B cell (primary cell): ENCODE measurements around the gene OR2C3. TPM values are rescaled to one million over a fixed set of nuclear protein-coding genes. Genes with fewer than 3 reads are reported as not detected.

ENCODE experiments used
- ATAC-seq: fragments of 200-7000 bp; cut with Tn5 transposase; one replicate; pipeline ENCODE4 v1.10.0; 2021; ENCODE audit warnings: low read depth, mild to moderate bottlenecking, moderate number of reproducible peaks, moderate library complexity
- CTCF ChIA-PET: fragments of 350-600 bp; sonication (Branson Sonifier 250); formaldehyde crosslinking; loops from one replicate; lab custom pipeline; 2021; ENCODE audit warnings: antibody characterized with exemption, inconsistent platforms; lab: Charles Lee
- POLR2A ChIA-PET: fragments of 350-600 bp; sonication (Branson Sonifier 250); formaldehyde crosslinking; loops from one replicate; lab custom pipeline; 2021; ENCODE audit warnings: antibody characterized with exemption; lab: Charles Lee
- DNase-seq: peaks from one replicate; pipeline ENCODE4 v3.0.0; 2013
- H2AFZ ChIP-seq: 2 replicates; pipeline ENCODE4 v1.6.1; 2012; ENCODE audit warnings: mild to moderate bottlenecking, low read depth, low read length; ENCODE audit not compliant: insufficient read depth, poor library complexity, severe bottlenecking
- H3K27ac ChIP-seq, 2 donors: 1 replicate in 1 of 2; 2 replicates in 1 of 2; pipeline ENCODE4 v1.5.1; 2012 to 2013; ENCODE audit warnings: low read length in 2 of 2, mild to moderate bottlenecking in 2 of 2, moderate library complexity in 1 of 2
- H3K27me3 ChIP-seq, 4 experiments: fragments of 200-600 bp in 1 of 4; sonication (generic) in 1 of 4; replicated peaks in 1 of 4; 1 replicate in 2 of 4; 2 replicates in 2 of 4; pipeline versions ENCODE4 v1.6.1 to v1.7.0; 2013 to 2016; ENCODE audit warnings: low read length in 3 of 4, mild to moderate bottlenecking in 2 of 4, mixed read lengths in 1 of 4, moderate library complexity in 1 of 4; ENCODE audit not compliant: insufficient read depth in 4 of 4, control insufficient read depth in 3 of 4; ENCODE audit errors: control extremely low read depth in 1 of 4
- H3K36me3 ChIP-seq, 2 experiments: replicated peaks in 1 of 2; 1 replicate in 1 of 2; 2 replicates in 1 of 2; pipeline versions ENCODE4 v1.6.1 to v1.7.1; 2013; ENCODE audit warnings: low read length in 1 of 2; ENCODE audit not compliant: insufficient read depth in 2 of 2, control insufficient read depth in 1 of 2; ENCODE audit errors: control extremely low read depth in 1 of 2, extremely low read depth in 1 of 2
- H3K4me1 ChIP-seq, 2 donors: fragments of 200-600 bp in 1 of 2; sonication (generic) in 1 of 2; 1 replicate in 1 of 2; 2 replicates in 1 of 2; pipeline versions ENCODE4 v1.5.1 to v1.6.1; 2013 to 2017; ENCODE audit warnings: low read length in 2 of 2; ENCODE audit not compliant: control insufficient read depth in 2 of 2, insufficient read depth in 2 of 2
- H3K4me2 ChIP-seq: replicated peaks from 2 replicates; pipeline ENCODE3; 2012; ENCODE audit warnings: mild to moderate bottlenecking, low read depth, low read length; ENCODE audit not compliant: poor library complexity, severe bottlenecking
- H3K4me3 ChIP-seq, 5 experiments: fragments of 200-600 bp in 1 of 5; sonication (generic) in 1 of 5; 1 replicate in 3 of 5; 2 replicates in 2 of 5; pipeline versions ENCODE4 v1.5.1 to v1.7.0; 2011 to 2016; ENCODE audit warnings: low read length in 4 of 5, mild to moderate bottlenecking in 4 of 5, low read depth in 2 of 5, control low read depth in 1 of 5, moderate library complexity in 1 of 5; ENCODE audit not compliant: insufficient read depth in 1 of 5; ENCODE audit errors: control extremely low read depth in 1 of 5, extremely low read depth in 1 of 5
- H3K79me2 ChIP-seq: fragments of 200-600 bp; sonication (generic); one replicate; pipeline ENCODE4 v1.6.0; 2016; ENCODE audit warnings: low read length; ENCODE audit not compliant: control insufficient read depth, insufficient read depth
- H3K9ac ChIP-seq: fragments of 200-600 bp; sonication (generic); 2 replicates; pipeline ENCODE4 v1.6.1; 2017; ENCODE audit warnings: mild to moderate bottlenecking, low read length, moderate library complexity
- H3K9me3 ChIP-seq, 3 donors: one replicate each; pipeline versions ENCODE4 v1.6.1 to v1.7.1; 2013; ENCODE audit warnings: low read length in 2 of 3; ENCODE audit not compliant: control insufficient read depth in 2 of 3, insufficient read depth in 1 of 3; ENCODE audit errors: control extremely low read depth in 1 of 3
- H4K20me1 ChIP-seq: 2 replicates; pipeline ENCODE4 v1.6.0; 2012; ENCODE audit warnings: mild to moderate bottlenecking, low read length; ENCODE audit not compliant: insufficient read depth, control insufficient read depth, poor library complexity, severe bottlenecking
- H3K27ac Mint-ChIP-seq: one replicate; pipeline ENCODE4 v1.8.0; 2021; ENCODE audit warnings: mixed read lengths
- H3K27me3 Mint-ChIP-seq: one replicate; pipeline ENCODE4 v1.8.0; 2021; ENCODE audit warnings: mixed read lengths
- H3K4me1 Mint-ChIP-seq: one replicate; pipeline ENCODE4 v1.8.0; 2021; ENCODE audit warnings: mixed read lengths
- H3K4me3 Mint-ChIP-seq: one replicate; pipeline ENCODE4 v1.8.0; 2021; ENCODE audit warnings: mixed read lengths
- H3K9me3 Mint-ChIP-seq: one replicate; pipeline ENCODE4 v1.8.0; 2022; ENCODE audit warnings: mixed read lengths; ENCODE audit not compliant: insufficient read depth
- CTCF ChIP-seq: fragments of 200-600 bp; IDR thresholded peaks from one replicate; pipeline ENCODE4 v1.8.0; 2022; ENCODE audit warnings: antibody characterized with exemption, mild to moderate bottlenecking
- EZH2 ChIP-seq: IDR thresholded peaks from 2 replicates; pipeline ENCODE4 v1.6.1; 2012; ENCODE audit warnings: borderline replicate concordance, low read depth, mild to moderate bottlenecking, moderate library complexity, low read length; ENCODE audit not compliant: insufficient read depth, poor library complexity, severe bottlenecking
- WGBS: methylation state at CpG from one replicate; pipeline ENCODE4 v1.1.5; 2013; ENCODE audit warnings: missing lambda C conversion rate; ENCODE audit not compliant: insufficient coverage; 5-methylcytosine and 5-hydroxymethylcytosine counted together
- intact Hi-C: fragments of 100-400 bp; cut with micrococcal nuclease; formaldehyde crosslinking; loops from one replicate; pipeline ENCODE4 v1.10.0; 2022
- polyA plus RNA-seq: library from polyadenylated mRNA; depleted of rRNA; stranded (reverse); fragments of >200 nt; gene quantifications from 2 replicates; pipeline ENCODE4 v1.2.3, GENCODE V29; 2012
- total RNA-seq, 2 donors: library from RNA; stranded (reverse); fragments of 120-200 nt in 1 of 2; gene quantifications; 1 replicate in 1 of 2; 2 replicates in 1 of 2; pipeline versions ENCODE4 v1.2.3 to v1.2.4, GENCODE V29; 2013 to 2022

The OR2C3 gene
- total and polyA plus RNA-seq, 2 donors (not counting 1 experiment from before 2014, with no cell fraction given), result not detected

- DNase-seq, result no peak
- H3K27me3 ChIP-seq, result no peaks in the 10 kb centered on the region
- intact Hi-C loops, result no loop called here
- H3K9ac ChIP-seq, result no peak overlapping the region
- POLR2A ChIA-PET, result no interaction called here
- Mint-ChIP-seq H3K27ac (no peak overlapping the region), H3K27me3 (peaks cover 9% of the 10 kb centered on the region), H3K9me3 (no peaks in the 10 kb centered on the region), H3K4me1 (no peaks in the 10 kb centered on the region), H3K4me3 (no peak overlapping the region)
- CTCF ChIA-PET, result no interaction called here
- TF ChIP-seq CTCF (no peak), EZH2 (no peak)
- no peaks in the 10 kb centered on the region for H3K79me2 ChIP-seq
- H2AFZ ChIP-seq, result no peak overlapping the region
- no peak overlapping the region for H3K27ac ChIP-seq
- 88% methylated on average over 9 of the region's 10 CpGs for WGBS
- no peak overlapping the region for H3K4me2 ChIP-seq
- H4K20me1 ChIP-seq, result no peaks in the 10 kb centered on the region
- H3K36me3 ChIP-seq, result no peaks in the 10 kb centered on the region
- H3K4me1 ChIP-seq, result no peaks in the 10 kb centered on the region
- no peak overlapping the region for H3K4me3 ChIP-seq
- H3K9me3 ChIP-seq, result no peaks in the 10 kb centered on the region
- no peak for ATAC-seq
Observed at GRCh38 chr1:247561711-247562110, 25.5 kb upstream of the OR2C3 start.

- H2AFZ ChIP-seq, result no peak overlapping the region
- no peak overlapping the region for H3K4me3 Mint-ChIP-seq
- intact Hi-C loops, result no loop called here
- CTCF ChIA-PET, result no interaction called here
- TF ChIP-seq CTCF, result no peak
- TF ChIP-seq EZH2, result no peak
- no peaks in the 10 kb centered on the region for H3K4me1 Mint-ChIP-seq
- H3K27me3 ChIP-seq, result no peaks in the 10 kb centered on the region
- no peak overlapping the region for H3K9ac ChIP-seq
- H4K20me1 ChIP-seq, result no peaks in the 10 kb centered on the region
- no peaks in the 10 kb centered on the region for H3K79me2 ChIP-seq
- ATAC-seq (no peak), DNase-seq (no peak)
- H3K9me3 Mint-ChIP-seq, result no peaks in the 10 kb centered on the region
- peaks cover 12% of the 10 kb centered on the region for H3K27me3 Mint-ChIP-seq
- no peak overlapping the region for H3K27ac Mint-ChIP-seq
- H3K36me3 ChIP-seq, result no peaks in the 10 kb centered on the region
- no peak overlapping the region for H3K4me2 ChIP-seq
- POLR2A ChIA-PET, result no interaction called here
- no peaks in the 10 kb centered on the region for H3K4me1 ChIP-seq
- WGBS, result no CpG with 5 or more reads among the region's 2 CpGs
- H3K9me3 ChIP-seq, result peaks cover 0 to 3% (median 0%) of the 10 kb centered on the region in 3 donors
- H3K27ac ChIP-seq, result no peak overlapping the region
- H3K4me3 ChIP-seq, result no peak overlapping the region
Observed at GRCh38 chr1:247557926-247558674, 21.9 kb upstream of the OR2C3 start.
